GM10248 (cell line): Measurements from ENCODE around the gene KCTD14.
A peak's percentile ranks its signal among the peaks of the same experiment; 100 is the strongest.
"Not testable (repeated sequence)": the region's sequence is repeated elsewhere in the genome, so short reads cannot be mapped to it uniquely, and the experiment has no call there.

Source experiments
- CTCF ChIA-PET: fragments of 300-600 bp; sonication (Branson Sonifier 250); formaldehyde crosslinking; extraction: SDS; loops from one replicate; lab custom pipeline; 2021; ENCODE audit warnings: antibody characterized with exemption; lab: Yijun Ruan, JAX
- POLR2A ChIA-PET: fragments of 350-650 bp; sonication (Branson Sonifier 250); formaldehyde crosslinking; extraction: SDS; loops from one replicate; lab custom pipeline; 2020; ENCODE audit warnings: antibody characterized with exemption; lab: Yijun Ruan, JAX
- DNase-seq: peaks from one replicate; pipeline ENCODE4 v3.0.0; 2012; ENCODE audit errors: extremely low spot score
- TF ChIP-seq, protein P1 (sequence below): IDR thresholded peaks from 2 replicates; pipeline ENCODE4 v1.5.1; 2012; ENCODE audit warnings: mild to moderate bottlenecking, low read depth; ENCODE audit errors: extremely low read depth, missing control alignments, control extremely low read depth

KCTD14 gene

GRCh38 chr11:78049348-78049747 is 26.3 kb upstream of the KCTD14 start:
- CTCF ChIA-PET: no interaction called here
- TF ChIP-seq, protein P1, sequence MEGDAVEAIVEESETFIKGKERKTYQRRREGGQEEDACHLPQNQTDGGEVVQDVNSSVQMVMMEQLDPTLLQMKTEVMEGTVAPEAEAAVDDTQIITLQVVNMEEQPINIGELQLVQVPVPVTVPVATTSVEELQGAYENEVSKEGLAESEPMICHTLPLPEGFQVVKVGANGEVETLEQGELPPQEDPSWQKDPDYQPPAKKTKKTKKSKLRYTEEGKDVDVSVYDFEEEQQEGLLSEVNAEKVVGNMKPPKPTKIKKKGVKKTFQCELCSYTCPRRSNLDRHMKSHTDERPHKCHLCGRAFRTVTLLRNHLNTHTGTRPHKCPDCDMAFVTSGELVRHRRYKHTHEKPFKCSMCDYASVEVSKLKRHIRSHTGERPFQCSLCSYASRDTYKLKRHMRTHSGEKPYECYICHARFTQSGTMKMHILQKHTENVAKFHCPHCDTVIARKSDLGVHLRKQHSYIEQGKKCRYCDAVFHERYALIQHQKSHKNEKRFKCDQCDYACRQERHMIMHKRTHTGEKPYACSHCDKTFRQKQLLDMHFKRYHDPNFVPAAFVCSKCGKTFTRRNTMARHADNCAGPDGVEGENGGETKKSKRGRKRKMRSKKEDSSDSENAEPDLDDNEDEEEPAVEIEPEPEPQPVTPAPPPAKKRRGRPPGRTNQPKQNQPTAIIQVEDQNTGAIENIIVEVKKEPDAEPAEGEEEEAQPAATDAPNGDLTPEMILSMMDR: no peak
- no peak for DNase-seq
- POLR2A ChIA-PET: interaction anchor here (0.5 kb wide), 1 partner anchor 139 kb away, joined by 7 read pairs; the partner anchor contains the start of gene KCTD21

DNA sequence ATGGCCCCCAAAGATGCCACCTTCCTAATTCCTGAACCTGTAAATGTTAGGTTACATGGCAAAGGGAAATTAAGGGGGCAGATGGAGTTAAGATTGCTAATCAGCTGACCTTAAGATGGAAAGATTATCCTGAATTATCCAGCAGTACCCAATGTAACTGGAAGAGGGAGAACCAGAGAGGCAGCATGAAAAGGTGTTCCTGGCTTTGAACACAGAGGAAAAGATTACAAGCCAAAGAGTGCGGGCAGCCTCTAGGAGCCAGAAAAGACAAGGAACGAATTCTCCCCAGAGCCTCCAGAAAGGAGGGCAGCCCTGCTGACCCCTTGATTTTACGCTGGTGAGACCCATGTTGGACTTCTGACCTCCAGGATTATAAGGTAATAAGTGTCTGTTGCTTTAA is 25.5 kb upstream of the KCTD14 start:
- CTCF ChIA-PET: interaction anchor here (2.3 to 5.5 kb wide), 2 partner anchors 13 to 14 kb away, joined by 7 to 89 read pairs; no protein-coding TSS in a partner anchor
- TF ChIP-seq, protein P1: no peak
- POLR2A ChIA-PET: no interaction called here
- DNase-seq: no peak

- ChIA-PET CTCF (interaction anchor here (0.8 to 5.5 kb wide), 24 partner anchors 9 to 518 kb away, joined by 3 to 89 read pairs (median 5); partner anchors contain the start of genes INTS4, NDUFC2 and THRSP), POLR2A (no interaction called here)
- no peak for DNase-seq
- TF ChIP-seq, protein P1: no peak
These were observed 23.4 kb upstream of the KCTD14 start for GRCh38 chr11:78046486-78046854.

GRCh38 chr11:78045851-78046485 is 22.9 kb upstream of the KCTD14 start:
- TF ChIP-seq, protein P1: peak; percentile 96
- POLR2A ChIA-PET: no interaction called here
- CTCF ChIA-PET: interaction anchor here (0.6 to 5.5 kb wide), 39 partner anchors 9 to 918 kb away, joined by 3 to 89 read pairs (median 5); partner anchors contain the start of genes INTS4, MYO7A, NDUFC2 and THRSP
- DNase-seq: peak; percentile 89

- POLR2A ChIA-PET: no interaction called here
- TF ChIP-seq, protein P1: no peak
- DNase-seq: no peak
These were observed 21.6 kb upstream of the KCTD14 start for GRCh38 chr11:78044706-78045105.

GRCh38 chr11:78041843-78042440 is 18.9 kb upstream of the KCTD14 start:
- POLR2A ChIA-PET: no interaction called here
- TF ChIP-seq, protein P1: no peak
- no peak for DNase-seq
- CTCF ChIA-PET: interaction anchor here (1.2 to 5.4 kb wide), 3 partner anchors 13 to 37 kb away, joined by 3 to 50 read pairs (median 3); partner anchors contain the start of gene NDUFC2

More at GRCh38 chr11:78044706-78045105, 21.6 kb upstream of the KCTD14 start:
- CTCF ChIA-PET: interaction anchor here (1.1 to 5.5 kb wide), 13 partner anchors 11 to 917 kb away, joined by 3 to 89 read pairs (median 6); partner anchors contain the start of genes INTS4, MYO7A and THRSP

GRCh38 chr11:78041380-78041719 is 18.3 kb upstream of the KCTD14 start:
- CTCF ChIA-PET: interaction anchor here (1.2 to 1.8 kb wide), 4 partner anchors 14 to 38 kb away, joined by 3 to 5 read pairs (median 3); partner anchors contain the start of gene NDUFC2

More at GRCh38 chr11:78041380-78041719, 18.3 kb upstream of the KCTD14 start:
- POLR2A ChIA-PET, DNase-seq: not testable (repeated sequence)
